IMR-90 (cell line): Measurements from ENCODE around the gene UBTD1.

Experiments used
- FOS ChIP-seq: fragments of 150-350 bp; IDR thresholded peaks from 2 replicates; pipeline ENCODE4 v1.6.1; 2016; ENCODE audit warnings: low read depth, low read length
- POLR2A ChIP-seq: IDR thresholded peaks from 2 replicates; pipeline ENCODE4 v1.6.1; 2012; ENCODE audit warnings: mild to moderate bottlenecking, low read depth, low read length
- TF ChIP-seq, protein P1 (sequence below): conservative IDR thresholded peaks from 2 replicates; pipeline ENCODE4 v1.5.1; 2012; ENCODE audit warnings: mild to moderate bottlenecking, low read depth, low read length, improper control_type of control experiment

DNA sequence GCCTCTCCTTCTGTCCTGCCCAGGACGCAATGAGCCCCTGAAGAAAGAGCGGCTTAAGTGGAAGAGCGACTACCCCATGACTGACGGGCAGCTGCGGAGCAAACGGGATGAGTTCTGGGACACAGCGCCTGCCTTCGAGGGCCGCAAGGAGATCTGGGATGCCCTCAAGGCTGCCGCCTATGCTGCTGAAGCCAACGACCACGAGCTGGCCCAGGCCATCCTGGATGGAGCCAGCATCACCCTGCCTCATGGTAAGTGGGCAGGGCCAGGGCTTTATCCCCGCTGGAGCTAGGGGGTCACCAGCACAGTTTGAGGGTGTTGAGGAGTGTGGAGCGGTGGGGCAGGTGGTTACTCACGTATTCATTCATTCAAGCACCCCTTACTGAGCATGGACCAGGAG lies 69.2 kb downstream of the UBTD1 start:
- TF ChIP-seq FOS (no peak), POLR2A (no peak)
- TF ChIP-seq, protein P1, sequence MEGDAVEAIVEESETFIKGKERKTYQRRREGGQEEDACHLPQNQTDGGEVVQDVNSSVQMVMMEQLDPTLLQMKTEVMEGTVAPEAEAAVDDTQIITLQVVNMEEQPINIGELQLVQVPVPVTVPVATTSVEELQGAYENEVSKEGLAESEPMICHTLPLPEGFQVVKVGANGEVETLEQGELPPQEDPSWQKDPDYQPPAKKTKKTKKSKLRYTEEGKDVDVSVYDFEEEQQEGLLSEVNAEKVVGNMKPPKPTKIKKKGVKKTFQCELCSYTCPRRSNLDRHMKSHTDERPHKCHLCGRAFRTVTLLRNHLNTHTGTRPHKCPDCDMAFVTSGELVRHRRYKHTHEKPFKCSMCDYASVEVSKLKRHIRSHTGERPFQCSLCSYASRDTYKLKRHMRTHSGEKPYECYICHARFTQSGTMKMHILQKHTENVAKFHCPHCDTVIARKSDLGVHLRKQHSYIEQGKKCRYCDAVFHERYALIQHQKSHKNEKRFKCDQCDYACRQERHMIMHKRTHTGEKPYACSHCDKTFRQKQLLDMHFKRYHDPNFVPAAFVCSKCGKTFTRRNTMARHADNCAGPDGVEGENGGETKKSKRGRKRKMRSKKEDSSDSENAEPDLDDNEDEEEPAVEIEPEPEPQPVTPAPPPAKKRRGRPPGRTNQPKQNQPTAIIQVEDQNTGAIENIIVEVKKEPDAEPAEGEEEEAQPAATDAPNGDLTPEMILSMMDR, result no peak
